Common myeloid progenitor, CD34-positive (primary cell): ENCODE results near the gene SNPH.
A peak's percentile ranks its signal among the peaks of the same experiment; 100 is the strongest.

ENCODE experiments used
- CTCF ChIA-PET: fragments of 350-600 bp; sonication (Branson Sonifier 250); formaldehyde crosslinking; loops from one replicate; lab custom pipeline; 2021; ENCODE audit warnings: antibody characterized with exemption; lab: Charles Lee
- POLR2A ChIA-PET: fragments of 350-600 bp; sonication (Branson Sonifier 250); formaldehyde crosslinking; loops from one replicate; lab custom pipeline; 2021; ENCODE audit warnings: antibody characterized with exemption; lab: Charles Lee
- DNase-seq, 3 donors: peaks; one replicate each; pipeline versions ENCODE4 v3.0.0 to v3.0.0-alpha.2; 2013
- H3K27ac ChIP-seq, 2 experiments: 1 replicate in 1 of 2; 2 replicates in 1 of 2; pipeline ENCODE4 v1.7.0; 2013; ENCODE audit warnings: inconsistent platforms in 2 of 2, low read length in 2 of 2, mild to moderate bottlenecking in 2 of 2, low read depth in 1 of 2, moderate library complexity in 1 of 2; ENCODE audit not compliant: severe bottlenecking in 2 of 2, insufficient read depth in 1 of 2, poor library complexity in 1 of 2
- H3K27me3 ChIP-seq, 5 experiments: replicated peaks in 2 of 5; 1 replicate in 3 of 5; 2 replicates in 2 of 5; pipeline versions ENCODE4 v1.6.1 to v1.7.0; 2013; ENCODE audit warnings: low read length in 4 of 5, mild to moderate bottlenecking in 2 of 5, moderate library complexity in 2 of 5, inconsistent platforms in 1 of 5; ENCODE audit not compliant: insufficient read depth in 5 of 5, control insufficient read depth in 4 of 5
- H3K36me3 ChIP-seq, 4 experiments: 1 replicate in 2 of 4; 2 replicates in 2 of 4; pipeline versions ENCODE4 v1.6.1 to v1.7.0; 2013; ENCODE audit warnings: low read length in 3 of 4, control low read depth in 1 of 4, mild to moderate bottlenecking in 1 of 4; ENCODE audit not compliant: control insufficient read depth in 4 of 4, insufficient read depth in 4 of 4
- H3K4me1 ChIP-seq, 4 experiments: 1 replicate in 3 of 4; 2 replicates in 1 of 4; pipeline versions ENCODE4 v1.6.1 to v1.7.1; 2013; ENCODE audit warnings: low read length in 3 of 4, mild to moderate bottlenecking in 3 of 4, control low read depth in 1 of 4, inconsistent platforms in 1 of 4, moderate library complexity in 1 of 4; ENCODE audit not compliant: control insufficient read depth in 4 of 4, insufficient read depth in 4 of 4; ENCODE audit errors: control extremely low read depth in 1 of 4
- H3K4me3 ChIP-seq, 7 experiments: 1 replicate in 4 of 7; 2 replicates in 3 of 7; pipeline versions ENCODE4 v1.5.1 to v1.7.0; 2013; ENCODE audit warnings: mild to moderate bottlenecking in 7 of 7, low read length in 6 of 7, moderate library complexity in 6 of 7, inconsistent platforms in 2 of 7, low read depth in 2 of 7, control low read depth in 1 of 7; ENCODE audit not compliant: insufficient read depth in 4 of 7, control insufficient read depth in 1 of 7; ENCODE audit errors: extremely low read depth in 1 of 7
- H3K9me3 ChIP-seq, 5 experiments: 1 replicate in 4 of 5; 2 replicates in 1 of 5; pipeline versions ENCODE4 v1.6.1 to v1.7.1; 2013; ENCODE audit warnings: low read length in 4 of 5, mild to moderate bottlenecking in 2 of 5, inconsistent platforms in 1 of 5, low read depth in 1 of 5, moderate library complexity in 1 of 5; ENCODE audit not compliant: control insufficient read depth in 4 of 5, insufficient read depth in 2 of 5; ENCODE audit errors: control extremely low read depth in 1 of 5
- WGBS: methylation state at CpG from one replicate; pipeline ENCODE4 v1.1.5; 2013; ENCODE audit not compliant: insufficient coverage; 5-methylcytosine and 5-hydroxymethylcytosine counted together

Gene SNPH

GRCh38 chr20:1333462-1334369 is 67.6 kb downstream of the SNPH start:
- H3K27ac ChIP-seq, result no peak overlapping the region

GRCh38 chr20:1334370-1334731 is 68.3 kb downstream of the SNPH start:
- Histone ChIP-seq H3K27ac (no peak overlapping the region), H3K4me3 (no peak overlapping the region), H3K36me3 (peaks cover 2 to 30% (median 21%) of the 10 kb centered on the region in 4 experiments), H3K9me3 (no peaks in the 10 kb centered on the region), H3K4me1 (peaks cover 0 to 14% (median 10%) of the 10 kb centered on the region in 4 experiments), H3K27me3 (no peaks in the 10 kb centered on the region)
- WGBS, result 93% methylated on average over 2 of the region's 4 CpGs
- ChIA-PET POLR2A (no interaction called here), CTCF (interaction anchor here (1.2 kb wide), 1 partner anchor 115 kb away, joined by 4 read pairs; no protein-coding TSS in a partner anchor)
- DNase-seq, result no peak

More at GRCh38 chr20:1333462-1334369, 67.6 kb downstream of the SNPH start:
- ChIA-PET CTCF (interaction anchor here (0.7 to 1.3 kb wide), 5 partner anchors 19 to 115 kb away, joined by 3 to 4 read pairs (median 3); no protein-coding TSS in a partner anchor), POLR2A (no interaction called here)
- no peaks in the 10 kb centered on the region for H3K27me3 ChIP-seq
- no peak overlapping the region for H3K4me3 ChIP-seq
- 94% methylated on average over 10 of the region's 11 CpGs for WGBS
- no peak for DNase-seq
- no peaks in the 10 kb centered on the region for H3K9me3 ChIP-seq
- H3K4me1 ChIP-seq, result peaks cover 0 to 18% (median 10%) of the 10 kb centered on the region in 4 experiments
- peaks cover 2 to 34% (median 21%) of the 10 kb centered on the region in 4 experiments for H3K36me3 ChIP-seq

- Histone ChIP-seq H3K27me3 (no peaks in the 10 kb centered on the region), H3K9me3 (no peaks in the 10 kb centered on the region), H3K36me3 (peaks cover 2 to 30% (median 21%) of the 10 kb centered on the region in 4 experiments), H3K4me3 (no peak overlapping the region), H3K4me1 (peaks cover 0 to 14% (median 10%) of the 10 kb centered on the region in 4 experiments), H3K27ac (no peak overlapping the region)
- ChIA-PET POLR2A (no interaction called here), CTCF (interaction anchor here (1.2 kb wide), 1 partner anchor 114 kb away, joined by 4 read pairs; no protein-coding TSS in a partner anchor)
- no peak for DNase-seq
- 93% methylated on average over 3 of the region's 3 CpGs for WGBS
Measured at GRCh38 chr20:1334761-1335160, 68.7 kb downstream of the SNPH start.

- Histone ChIP-seq H3K9me3 (no peaks in the 10 kb centered on the region), H3K36me3 (peaks cover 2 to 23% (median 17%) of the 10 kb centered on the region in 4 experiments), H3K27ac (no peak overlapping the region), H3K4me1 (peaks cover 0 to 12% (median 10%) of the 10 kb centered on the region in 4 experiments), H3K27me3 (no peaks in the 10 kb centered on the region), H3K4me3 (no peak overlapping the region)
- no peak for DNase-seq
- POLR2A ChIA-PET, result no interaction called here
- CTCF ChIA-PET, result interaction anchor here (1.4 to 1.7 kb wide), 5 partner anchors 10 to 48 kb away, joined by 3 to 5 read pairs (median 4); no protein-coding TSS in a partner anchor
- WGBS, result 96% methylated on average over 4 of the region's 6 CpGs
Measured at GRCh38 chr20:1335961-1336698, 70.0 kb downstream of the SNPH start.

- Histone ChIP-seq H3K27ac (no peak overlapping the region), H3K4me1 (peaks cover 0 to 12% (median 10%) of the 10 kb centered on the region in 4 experiments), H3K4me3 (peak overlapping the region in 3 of 7 experiments; percentile 34 to 59 (median 57)), H3K36me3 (peaks cover 2 to 20% (median 16%) of the 10 kb centered on the region in 4 experiments), H3K27me3 (no peaks in the 10 kb centered on the region), H3K9me3 (no peaks in the 10 kb centered on the region)
- peak in 2 of 3 donors; percentile 54 to 63 for DNase-seq
- POLR2A ChIA-PET, result interaction anchor here (0.7 kb wide), 1 partner anchor 12 kb away, joined by 3 read pairs; no protein-coding TSS in a partner anchor
- WGBS, result 23% methylated on average over 10 of the region's 14 CpGs
- CTCF ChIA-PET, result interaction anchor here (1.4 to 1.7 kb wide), 5 partner anchors 11 to 47 kb away, joined by 3 to 5 read pairs (median 4); no protein-coding TSS in a partner anchor
Measured at GRCh38 chr20:1336699-1337367, 70.7 kb downstream of the SNPH start.

GRCh38 chr20:1337441-1337840 is 71.3 kb downstream of the SNPH start:
- no peaks in the 10 kb centered on the region for H3K9me3 ChIP-seq
- 100% methylated on average over 3 of the region's 5 CpGs for whole genome bisulfite sequencing
- no peak for DNase-seq
- ChIA-PET POLR2A (no interaction called here), CTCF (interaction anchor here (1.4 kb wide), 2 partner anchors 10 to 47 kb away, joined by 3 to 4 read pairs; no protein-coding TSS in a partner anchor)
- H3K36me3 ChIP-seq, result peaks cover 2 to 20% (median 17%) of the 10 kb centered on the region in 4 experiments
- H3K4me3 ChIP-seq, result no peak overlapping the region
- H3K27ac ChIP-seq, result no peak overlapping the region
- peaks cover 0 to 12% (median 10%) of the 10 kb centered on the region in 4 experiments for H3K4me1 ChIP-seq
- no peaks in the 10 kb centered on the region for H3K27me3 ChIP-seq
